Stimulated activated CD4-positive, alpha-beta T cell treated with anti-CD3 and anti-CD28 coated beads, Interleukin-12 subunit alpha, Interleukin-12 subunit beta, amount 100 ng/mL, for 24 hours (primary cell): ENCODE data around the gene HS3ST6.
"Not testable (repeated sequence)": the region's sequence is repeated elsewhere in the genome, so short reads cannot be mapped to it uniquely, and the experiment has no call there.

Experiments used
- DNase-seq, 2 experiments: peaks; one replicate each; pipeline ENCODE4 v3.0.0-alpha.2; 2020; ENCODE audit warnings: low read depth in 2 of 2

HS3ST6 gene

DNA sequence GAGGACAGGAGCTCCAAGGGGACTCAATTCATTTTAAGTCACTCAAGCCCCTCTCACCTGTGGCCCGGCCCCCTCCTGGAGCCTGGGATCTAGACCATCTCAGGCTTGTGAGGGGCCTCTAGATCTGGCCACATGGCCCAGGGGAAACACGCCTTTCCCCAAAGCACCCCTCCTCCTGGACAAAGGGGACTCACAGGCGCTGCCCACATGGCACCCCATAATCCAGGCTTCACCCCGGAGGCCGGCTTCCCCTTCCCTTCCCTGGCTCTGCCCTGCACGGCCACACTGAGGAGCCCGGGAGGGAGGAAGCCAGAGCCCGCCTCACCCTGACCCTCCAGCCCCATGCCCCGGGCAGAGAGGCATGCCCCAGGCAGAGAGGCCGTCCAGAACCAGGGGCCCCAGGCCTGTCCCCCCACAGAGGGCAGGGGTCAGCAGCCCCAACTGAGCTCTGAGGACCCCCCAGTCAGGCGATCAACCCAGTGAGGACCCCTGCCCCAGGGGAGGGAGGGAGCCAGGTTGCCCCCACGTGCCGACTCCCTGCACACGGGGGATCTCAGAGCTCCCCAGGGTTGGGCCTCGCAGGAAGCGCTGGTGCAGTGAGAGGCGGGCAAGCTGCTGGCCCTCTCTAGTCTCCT lies 10.9 kb downstream of the HS3ST6 start:
- DNase-seq, result no peak

DNA sequence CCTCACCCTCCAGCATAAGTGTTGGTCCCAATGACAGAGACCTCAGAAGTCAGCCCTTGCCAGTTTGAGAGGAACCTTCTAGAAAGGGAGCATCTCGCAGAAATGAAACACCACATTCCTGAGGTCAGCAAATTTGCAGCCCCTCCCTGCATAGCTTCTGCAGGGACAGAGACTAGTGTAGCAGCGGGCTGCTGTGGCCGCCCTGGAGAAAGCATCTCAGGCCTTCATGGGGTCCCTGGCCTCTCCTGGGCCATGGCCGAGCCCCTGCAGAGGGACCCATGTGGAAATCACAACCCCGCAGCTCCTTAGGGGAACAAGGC lies 11.4 kb downstream of the HS3ST6 start:
- DNase-seq, result no peak

- no peak for DNase-seq
Observed at GRCh38 chr16:1906055-1906845, 12.0 kb downstream of the HS3ST6 start.

- DNase-seq, result no peak
Observed at GRCh38 chr16:1903845-1904840, 14.1 kb downstream of the HS3ST6 start.

- no peak for DNase-seq
Observed at GRCh38 chr16:1903220-1903574, 15.0 kb downstream of the HS3ST6 start.

- no peak for DNase-seq
Observed at GRCh38 chr16:1902547-1903219, 15.5 kb downstream of the HS3ST6 start.

DNA sequence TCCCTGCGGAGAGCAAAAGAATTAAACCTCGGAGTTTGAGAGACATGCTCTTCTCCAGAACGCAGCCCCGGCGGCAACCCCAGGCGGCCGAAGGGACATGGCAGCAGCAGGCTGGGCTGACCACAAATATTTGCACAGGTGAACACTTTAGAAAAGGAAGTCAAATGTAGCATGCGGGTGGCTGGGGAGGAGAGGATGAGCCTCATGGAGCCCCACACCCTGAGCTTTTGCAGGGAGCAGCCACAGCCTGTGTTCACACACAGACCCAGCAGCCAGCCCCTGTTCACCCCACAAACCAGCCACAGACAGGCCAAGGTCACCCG lies 17.8 kb downstream of the HS3ST6 start:
- DNase-seq, result no peak

DNA sequence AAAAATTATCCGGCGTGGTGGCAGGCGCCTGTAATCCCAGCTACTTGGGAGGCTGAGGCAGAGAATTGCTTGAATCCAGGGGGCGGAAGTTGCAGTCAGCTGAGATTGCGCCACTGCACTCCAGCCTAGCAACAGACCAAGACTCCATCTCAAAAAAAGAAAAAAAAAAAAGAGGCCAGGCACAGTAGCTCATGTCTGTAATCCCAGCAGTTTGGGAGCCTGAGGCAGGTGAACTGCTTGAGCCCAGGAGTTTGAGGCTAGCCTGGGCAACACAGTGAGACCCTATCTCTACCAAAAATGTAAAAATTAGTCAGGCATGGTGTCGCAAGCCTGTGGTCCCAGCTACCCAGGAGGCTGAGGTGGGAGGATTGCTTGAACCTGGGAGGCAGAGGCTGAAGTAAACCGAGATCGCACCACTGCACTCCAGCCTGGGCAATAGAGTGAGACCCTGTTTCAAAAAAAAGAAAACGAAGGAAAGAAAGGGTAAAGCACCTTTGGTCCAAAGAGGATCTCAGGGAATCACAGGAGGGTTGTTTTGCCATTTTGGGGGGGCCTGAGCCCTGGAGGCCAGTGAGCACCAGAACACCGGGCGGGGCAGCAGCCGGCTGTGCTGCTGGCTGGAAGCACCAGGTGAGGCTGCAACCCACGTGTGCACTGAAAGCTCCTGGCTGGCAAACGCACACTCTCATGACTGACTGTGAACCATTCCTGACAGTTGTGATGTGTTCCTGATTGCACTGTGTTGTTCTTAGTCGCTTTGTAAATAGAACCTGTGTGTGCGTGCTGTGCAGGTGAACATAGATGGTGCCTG lies 18.4 kb downstream of the HS3ST6 start:
- DNase-seq, result no peak

GRCh38 chr16:1897692-1898091 lies 20.5 kb downstream of the HS3ST6 start:
- DNase-seq, result not testable (repeated sequence)

GRCh38 chr16:1895949-1896675 lies 22.1 kb downstream of the HS3ST6 start:
- no peak for DNase-seq

GRCh38 chr16:1895068-1895467 lies 23.1 kb downstream of the HS3ST6 start:
- DNase-seq, result no peak

DNA sequence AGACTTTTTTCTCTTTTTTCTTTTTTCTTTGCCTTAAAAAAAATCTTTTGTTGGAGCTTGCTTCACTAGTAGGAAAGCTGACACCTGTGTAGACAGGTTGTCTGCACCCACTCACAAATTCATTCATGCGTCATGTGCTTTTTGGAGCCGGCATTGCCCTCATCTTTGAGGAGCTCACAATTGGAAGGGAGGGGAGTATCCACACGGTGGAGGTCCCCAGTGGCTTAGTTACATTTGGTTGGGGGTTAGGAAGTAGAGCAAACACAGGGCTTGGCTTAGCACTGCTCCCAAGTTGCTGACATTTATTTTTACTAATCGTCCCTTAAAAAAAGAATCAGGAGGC lies 27.5 kb downstream of the HS3ST6 start:
- no peak for DNase-seq

GRCh38 chr16:1890024-1890707 lies 28.0 kb downstream of the HS3ST6 start:
- no peak for DNase-seq

DNA sequence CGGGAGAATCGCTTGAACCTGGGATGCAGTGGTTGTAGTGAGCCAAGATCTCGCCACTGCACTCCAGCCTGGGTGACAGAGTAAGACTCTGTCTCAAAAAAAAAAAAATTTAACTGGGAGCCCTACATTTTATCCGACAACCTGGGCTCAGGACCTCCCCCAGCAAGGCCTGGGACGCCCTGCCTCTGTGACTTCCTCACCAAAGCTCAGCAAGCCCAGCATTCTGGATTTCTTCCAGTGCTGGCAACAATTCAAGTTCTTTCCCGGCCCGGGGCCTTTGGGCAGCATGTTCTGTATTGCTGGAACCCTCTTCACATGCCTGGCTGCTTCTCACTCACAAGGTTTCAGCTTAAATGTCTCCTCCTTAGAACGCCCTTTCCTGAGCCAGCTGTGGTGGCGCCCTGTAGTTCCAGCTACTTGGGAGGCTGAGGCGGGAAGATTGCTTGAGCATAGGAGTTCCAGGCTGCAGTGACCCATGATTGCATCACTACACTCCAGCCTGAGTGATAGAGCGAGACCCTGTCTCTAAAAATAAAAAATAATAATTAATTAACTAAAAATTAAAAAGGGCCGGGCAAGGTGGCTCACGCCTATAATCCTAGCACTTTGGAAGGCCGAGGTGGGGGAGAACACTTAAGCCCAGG lies 30.4 kb downstream of the HS3ST6 start:
- no peak for DNase-seq

- DNase-seq, result no peak
Observed at GRCh38 chr16:1884889-1885288, 33.3 kb downstream of the HS3ST6 start.

DNA sequence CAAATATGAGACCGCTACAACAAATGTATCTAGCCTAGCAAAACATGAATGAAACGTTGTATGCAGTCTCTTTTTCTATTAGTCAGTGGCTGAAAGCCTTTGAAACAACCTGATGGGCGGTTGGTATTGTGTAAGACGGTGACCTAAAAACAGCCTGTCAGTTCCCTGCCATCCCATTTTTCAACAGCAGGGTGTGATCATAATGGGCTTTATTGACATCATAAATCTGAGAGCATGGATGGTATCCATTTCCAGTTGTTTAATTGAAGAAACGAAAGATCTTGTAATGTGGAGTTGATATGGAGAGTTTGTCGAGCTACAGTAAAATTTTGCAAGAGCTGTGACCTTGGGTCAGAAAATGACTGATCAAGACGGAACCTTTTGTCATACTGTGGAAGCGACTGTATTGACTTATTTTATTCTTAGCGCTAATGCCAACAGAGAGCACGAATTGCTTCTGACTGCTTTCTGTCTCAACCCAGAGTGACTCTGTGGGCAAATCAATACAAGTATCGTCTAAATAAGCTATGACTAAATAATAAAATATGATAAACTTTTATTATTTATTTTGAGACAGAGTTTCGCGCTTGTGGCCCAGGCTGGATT lies 34.0 kb downstream of the HS3ST6 start:
- no peak for DNase-seq

DNA sequence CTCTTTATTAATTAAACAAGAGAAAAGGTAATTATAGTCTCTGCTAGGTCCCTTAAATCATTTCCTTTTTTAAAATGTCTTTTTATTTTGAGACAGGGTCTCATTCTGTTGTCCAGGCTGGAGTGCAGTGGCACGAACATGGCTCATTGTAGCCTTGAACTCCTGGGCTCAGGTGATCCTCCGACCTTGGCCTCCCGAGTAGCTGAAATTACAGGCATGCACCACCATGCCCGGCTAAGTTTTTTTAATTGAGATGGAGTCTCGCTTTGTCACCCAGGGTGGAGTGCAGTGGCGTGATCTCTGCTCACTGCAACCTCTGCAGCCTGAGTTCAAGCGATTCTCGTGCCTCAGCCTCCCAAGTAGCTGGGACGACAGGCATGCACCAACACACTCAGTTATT lies 37.0 kb downstream of the HS3ST6 start:
- not testable (repeated sequence) for DNase-seq

DNA sequence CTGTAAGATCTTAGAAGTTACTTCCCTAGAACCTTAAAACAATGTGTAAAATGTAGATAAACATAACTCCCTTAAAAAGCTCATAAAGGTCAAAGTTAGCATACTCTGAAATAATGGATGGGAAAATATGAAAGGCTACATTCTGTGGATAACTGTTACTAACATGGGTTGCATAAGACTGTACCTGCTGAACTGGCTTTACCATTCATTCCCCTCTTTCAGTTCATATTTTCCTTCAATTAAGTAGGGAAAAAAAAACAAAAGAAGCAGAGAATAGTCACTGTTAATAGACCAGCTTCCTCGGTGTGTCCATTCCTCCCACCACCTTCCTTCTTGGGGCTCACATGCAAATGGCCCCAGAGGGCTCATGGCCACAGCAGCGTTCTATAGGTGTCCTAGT lies 38.7 kb downstream of the HS3ST6 start:
- DNase-seq, result no peak

GRCh38 chr16:1878256-1878655 lies 40.0 kb downstream of the HS3ST6 start:
- DNase-seq, result no peak
